Effector memory CD8-positive, alpha-beta T cell (primary cell): ENCODE measurements around the gene TLL1.

ENCODE experiments used
- ATAC-seq: fragments of 150-1000 bp; cut with Tn5 transposase; replicated peaks from 2 replicates; pipeline ENCODE4 v1.10.0; 2021; ENCODE audit warnings: mild to moderate bottlenecking, moderate library complexity
- DNase-seq, 3 experiments: peaks; one replicate each; pipeline ENCODE4 v3.0.0; 2021
- H3K27ac Mint-ChIP-seq, 2 donors: one replicate each; pipeline ENCODE4 v1.8.0; 2022; ENCODE audit warnings: mild to moderate bottlenecking in 2 of 2, mixed read lengths in 2 of 2, moderate library complexity in 2 of 2
- H3K27me3 Mint-ChIP-seq, 2 donors: one replicate each; pipeline ENCODE4 v1.8.0; 2022; ENCODE audit warnings: mixed read lengths in 2 of 2
- H3K36me3 Mint-ChIP-seq: one replicate; pipeline ENCODE4 v1.8.0; 2022; ENCODE audit warnings: mild to moderate bottlenecking, moderate library complexity, mixed read lengths; ENCODE audit not compliant: insufficient read depth
- H3K4me1 Mint-ChIP-seq, 2 donors: one replicate each; pipeline ENCODE4 v1.8.0; 2022; ENCODE audit warnings: low read depth in 2 of 2, mixed read lengths in 2 of 2
- H3K4me3 Mint-ChIP-seq, 2 donors: one replicate each; pipeline ENCODE4 v1.8.0; 2022; ENCODE audit warnings: mild to moderate bottlenecking in 2 of 2, mixed read lengths in 2 of 2, moderate library complexity in 2 of 2
- H3K9me3 Mint-ChIP-seq, 2 donors: one replicate each; pipeline ENCODE4 v1.8.0; 2022; ENCODE audit warnings: mixed read lengths in 2 of 2

The TLL1 gene

DNA sequence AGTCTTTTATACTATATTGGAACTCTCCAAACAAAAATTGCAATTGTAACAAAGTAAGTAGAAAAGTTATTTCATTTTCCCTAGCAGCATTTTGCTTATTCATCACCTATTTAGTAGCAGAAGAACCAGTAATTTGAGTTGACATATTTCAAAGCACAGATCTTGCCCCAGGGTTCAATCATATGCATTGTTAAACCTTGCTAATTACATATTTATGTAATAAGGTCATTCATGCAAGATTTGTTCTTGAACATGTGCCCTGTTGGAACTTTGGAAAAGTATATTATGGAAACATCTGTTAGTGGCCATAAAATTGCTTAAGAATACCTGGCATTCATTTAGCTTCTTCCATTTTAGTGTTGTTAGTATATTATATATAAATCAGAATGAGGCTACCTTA is 191.7 kb downstream of the TLL1 start:
- Mint-ChIP-seq H3K4me1 (no peaks in the 10 kb centered on the region), H3K27me3 (no peaks in the 10 kb centered on the region), H3K4me3 (no peak overlapping the region), H3K27ac (no peak overlapping the region), H3K9me3 (no peaks in the 10 kb centered on the region), H3K36me3 (no peaks in the 10 kb centered on the region)
- DNase-seq (no peak), ATAC-seq (no peak)

DNA sequence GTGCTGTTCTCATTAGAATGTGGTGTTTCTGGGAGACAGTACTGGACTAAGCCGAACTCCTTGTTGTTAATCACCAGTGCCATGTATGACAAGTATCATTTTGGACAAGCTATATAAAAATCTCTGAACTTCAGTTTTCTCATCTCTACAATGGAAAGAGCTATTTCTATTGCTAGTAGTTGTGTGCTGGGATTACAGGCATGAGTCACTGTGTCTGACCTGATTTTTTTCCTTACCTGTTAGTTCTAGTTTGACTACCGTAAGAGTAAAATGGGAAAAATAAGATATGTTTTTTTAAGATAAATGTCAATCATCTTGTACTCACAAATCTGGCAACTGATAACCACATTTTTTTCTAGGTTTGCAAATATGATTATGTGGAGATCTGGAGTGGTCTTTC is 192.3 kb downstream of the TLL1 start:
- Mint-ChIP-seq H3K27me3 (no peaks in the 10 kb centered on the region), H3K9me3 (no peaks in the 10 kb centered on the region), H3K4me3 (no peak overlapping the region), H3K36me3 (no peaks in the 10 kb centered on the region), H3K27ac (no peak overlapping the region), H3K4me1 (no peaks in the 10 kb centered on the region)
- no peak for ATAC-seq
- DNase-seq: no peak

DNA sequence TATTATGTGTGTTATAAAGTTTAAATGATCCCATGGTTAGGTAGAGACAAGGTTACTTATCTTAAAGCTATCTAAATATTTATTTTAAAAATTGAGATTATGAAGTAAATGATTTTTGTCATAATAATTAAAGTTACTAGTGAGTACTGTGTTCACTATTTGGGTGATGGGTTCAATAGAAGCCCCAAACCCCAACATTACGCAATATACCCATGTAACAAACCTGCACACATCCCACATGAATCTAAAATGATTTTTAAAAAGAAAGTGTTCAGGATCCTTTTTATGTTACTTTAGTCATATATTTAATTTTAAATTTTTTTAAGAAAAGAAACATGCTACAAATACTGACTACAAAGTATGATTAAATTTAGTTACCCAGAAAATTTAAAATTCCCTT is 193.9 kb downstream of the TLL1 start:
- H3K27me3 Mint-ChIP-seq: no peaks in the 10 kb centered on the region
- H3K4me1 Mint-ChIP-seq: no peaks in the 10 kb centered on the region
- no peak for DNase-seq
- H3K27ac Mint-ChIP-seq: no peak overlapping the region
- no peaks in the 10 kb centered on the region for H3K9me3 Mint-ChIP-seq
- no peaks in the 10 kb centered on the region for H3K36me3 Mint-ChIP-seq
- no peak overlapping the region for H3K4me3 Mint-ChIP-seq
- no peak for ATAC-seq

DNA sequence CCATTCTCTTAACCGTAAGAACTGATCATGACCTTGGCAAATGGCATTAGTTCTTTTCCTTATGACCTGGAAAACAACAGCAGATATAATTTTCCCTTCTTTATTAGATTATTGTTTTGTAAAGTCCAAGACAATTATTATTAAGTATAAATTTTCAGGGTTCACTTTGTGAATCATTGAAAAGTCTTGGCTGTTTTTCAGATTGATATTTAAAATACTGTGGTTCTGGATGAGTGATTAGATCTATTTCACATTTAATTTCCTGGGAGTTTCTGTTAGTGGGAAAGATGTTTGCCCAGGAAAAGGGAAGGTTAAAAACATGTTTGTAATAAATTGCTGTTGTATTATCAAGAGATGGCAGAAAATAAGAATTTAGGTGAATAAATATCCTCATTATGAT is 194.9 kb downstream of the TLL1 start:
- H3K9me3 Mint-ChIP-seq: no peaks in the 10 kb centered on the region
- DNase-seq: no peak
- no peaks in the 10 kb centered on the region for H3K4me1 Mint-ChIP-seq
- no peaks in the 10 kb centered on the region for H3K27me3 Mint-ChIP-seq
- H3K4me3 Mint-ChIP-seq: no peak overlapping the region
- no peak overlapping the region for H3K27ac Mint-ChIP-seq
- no peaks in the 10 kb centered on the region for H3K36me3 Mint-ChIP-seq
- no peak for ATAC-seq

DNA sequence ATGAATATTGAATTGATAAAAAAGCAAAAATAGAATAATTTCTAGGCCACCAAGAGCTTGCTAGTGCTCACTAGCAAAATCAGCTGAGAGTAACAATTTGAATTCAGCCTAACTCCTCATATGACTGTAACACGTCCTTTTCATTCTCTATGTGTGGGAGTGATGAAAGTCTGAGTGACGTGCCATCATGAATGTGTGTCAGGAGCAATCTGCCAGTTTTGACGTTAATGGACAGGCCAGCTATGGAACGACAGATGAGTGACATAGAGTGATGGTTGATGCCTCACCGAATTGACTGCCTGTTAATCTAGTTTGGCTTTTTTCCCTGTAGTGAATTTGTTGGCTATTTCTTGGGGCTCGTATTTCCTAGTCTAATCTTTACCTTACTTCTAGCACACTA is 200.7 kb downstream of the TLL1 start:
- no peaks in the 10 kb centered on the region for H3K27me3 Mint-ChIP-seq
- ATAC-seq: no peak
- no peak overlapping the region for H3K27ac Mint-ChIP-seq
- no peak overlapping the region for H3K4me3 Mint-ChIP-seq
- no peaks in the 10 kb centered on the region for H3K4me1 Mint-ChIP-seq
- no peaks in the 10 kb centered on the region for H3K9me3 Mint-ChIP-seq
- no peaks in the 10 kb centered on the region for H3K36me3 Mint-ChIP-seq
- no peak for DNase-seq

DNA sequence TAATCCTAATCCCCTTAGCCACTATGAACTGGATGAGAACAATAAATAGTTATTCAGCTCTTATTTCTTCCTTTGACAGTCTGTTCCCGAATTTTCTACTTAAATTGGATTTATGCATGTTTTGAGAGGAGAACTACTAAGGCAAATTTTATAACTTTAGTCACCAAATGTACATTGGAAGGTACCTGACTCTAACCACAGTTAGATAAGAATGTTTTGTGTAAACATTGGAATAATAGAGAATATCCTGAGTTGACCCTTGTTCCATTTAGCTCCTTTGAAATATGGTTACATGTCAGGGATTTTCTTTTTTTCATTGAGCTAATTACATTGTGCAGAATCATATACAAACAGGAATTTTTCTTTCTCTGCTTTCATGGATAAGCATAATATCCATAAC is 202.6 kb downstream of the TLL1 start:
- H3K4me3 Mint-ChIP-seq: no peak overlapping the region
- H3K36me3 Mint-ChIP-seq: no peaks in the 10 kb centered on the region
- H3K27me3 Mint-ChIP-seq: no peaks in the 10 kb centered on the region

DNA sequence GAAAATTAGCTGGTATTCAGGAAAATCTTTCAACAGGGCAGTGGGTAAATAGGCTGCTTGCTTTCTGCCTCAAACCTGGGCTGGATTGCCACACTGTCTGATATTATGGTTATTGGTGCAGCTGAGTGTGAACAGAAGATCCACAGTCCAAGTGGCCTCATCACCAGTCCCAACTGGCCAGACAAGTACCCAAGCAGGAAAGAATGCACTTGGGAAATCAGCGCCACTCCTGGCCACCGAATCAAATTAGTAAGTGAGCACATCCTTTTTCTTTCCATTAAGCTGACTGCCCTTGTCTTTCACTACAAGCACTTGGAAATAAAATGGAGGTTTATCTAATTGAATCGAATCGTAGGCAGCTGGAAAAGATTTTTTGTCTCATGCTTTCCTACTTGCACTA is 204.7 kb downstream of the TLL1 start:
- H3K4me1 Mint-ChIP-seq: no peaks in the 10 kb centered on the region
- H3K27ac Mint-ChIP-seq: no peak overlapping the region
- DNase-seq: no peak
- no peak for ATAC-seq
- H3K27me3 Mint-ChIP-seq: no peaks in the 10 kb centered on the region
- no peak overlapping the region for H3K4me3 Mint-ChIP-seq
- peaks cover 8 to 9% of the 10 kb centered on the region in 2 donors for H3K9me3 Mint-ChIP-seq
- H3K36me3 Mint-ChIP-seq: no peaks in the 10 kb centered on the region

More for the DNA sequence above, 202.6 kb downstream of the TLL1 start:
- no peak for ATAC-seq
- DNase-seq: no peak
- Mint-ChIP-seq H3K9me3 (peaks cover 0 to 4% of the 10 kb centered on the region in 2 donors), H3K4me1 (no peaks in the 10 kb centered on the region), H3K27ac (no peak overlapping the region)

DNA sequence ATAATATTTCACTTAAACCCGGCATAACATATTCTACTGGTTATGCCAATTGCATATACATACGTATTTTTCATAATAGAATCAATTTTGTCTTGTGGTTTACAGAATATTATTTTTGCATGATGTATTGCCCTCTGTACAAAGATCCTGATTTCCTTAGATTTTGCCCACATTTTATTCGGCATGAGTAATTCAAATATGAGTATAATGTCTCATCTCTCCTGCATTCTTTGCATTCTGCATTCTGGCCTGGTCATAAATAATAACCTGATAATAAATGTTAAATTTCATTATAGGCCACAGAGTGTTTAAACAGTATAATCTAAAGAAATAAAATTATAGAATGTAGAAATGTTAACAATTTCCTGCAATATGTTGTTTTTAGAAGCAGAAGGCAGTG is 205.3 kb downstream of the TLL1 start:
- ATAC-seq (no peak), DNase-seq (no peak)
- no peak overlapping the region for H3K4me3 Mint-ChIP-seq
- no peak overlapping the region for H3K27ac Mint-ChIP-seq
- H3K4me1 Mint-ChIP-seq: no peaks in the 10 kb centered on the region
- H3K9me3 Mint-ChIP-seq: peaks cover 9% of the 10 kb centered on the region in 2 donors
- no peaks in the 10 kb centered on the region for H3K36me3 Mint-ChIP-seq
- no peaks in the 10 kb centered on the region for H3K27me3 Mint-ChIP-seq

DNA sequence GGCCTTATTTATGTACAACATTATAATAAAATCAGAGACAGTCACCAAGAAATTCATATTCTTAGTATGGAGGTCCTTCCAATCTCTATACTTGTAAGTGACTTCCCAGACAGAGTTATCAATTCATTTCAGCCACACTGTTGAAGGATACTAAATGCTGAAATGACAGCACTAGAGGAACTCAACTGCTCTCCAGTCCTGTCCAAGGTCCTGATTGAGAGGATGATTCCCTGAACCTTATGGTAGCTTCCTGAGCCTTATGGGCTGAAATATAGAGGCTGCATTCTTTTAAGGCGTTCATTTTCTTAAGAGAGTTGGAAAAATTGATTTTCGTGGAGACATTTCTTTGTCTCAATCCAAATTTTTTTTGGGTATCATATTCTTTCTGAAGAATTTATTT is 205.9 kb downstream of the TLL1 start:
- ATAC-seq: no peak
- Mint-ChIP-seq H3K27me3 (no peaks in the 10 kb centered on the region), H3K4me1 (no peaks in the 10 kb centered on the region), H3K36me3 (no peaks in the 10 kb centered on the region), H3K27ac (no peak overlapping the region), H3K9me3 (peaks cover 11 to 13% of the 10 kb centered on the region in 2 donors), H3K4me3 (no peak overlapping the region)
- DNase-seq: no peak

DNA sequence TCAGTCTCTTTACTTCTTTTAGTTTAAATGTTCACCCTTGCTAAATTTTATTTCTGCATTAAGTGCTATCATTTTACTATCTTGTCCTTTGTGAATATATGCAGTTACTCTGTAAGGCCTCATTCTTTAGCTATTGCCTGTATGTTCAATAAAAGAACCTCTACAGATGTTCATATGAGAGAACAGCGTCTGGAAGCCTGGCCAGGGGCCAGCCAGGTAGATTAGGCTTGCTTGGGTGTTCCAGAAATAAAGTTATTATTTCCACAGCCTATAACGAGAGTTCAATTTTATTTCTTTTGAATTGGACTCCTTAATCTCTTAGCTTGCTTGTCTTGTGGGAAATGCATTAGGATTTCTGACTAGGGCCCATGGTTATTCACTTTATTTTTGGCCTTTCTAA is 214.5 kb downstream of the TLL1 start:
- Mint-ChIP-seq H3K27ac (no peak overlapping the region), H3K36me3 (no peaks in the 10 kb centered on the region), H3K4me1 (no peaks in the 10 kb centered on the region), H3K9me3 (peaks cover 5% of the 10 kb centered on the region in 2 donors), H3K4me3 (no peak overlapping the region), H3K27me3 (no peaks in the 10 kb centered on the region)
- ATAC-seq (no peak), DNase-seq (no peak)

DNA sequence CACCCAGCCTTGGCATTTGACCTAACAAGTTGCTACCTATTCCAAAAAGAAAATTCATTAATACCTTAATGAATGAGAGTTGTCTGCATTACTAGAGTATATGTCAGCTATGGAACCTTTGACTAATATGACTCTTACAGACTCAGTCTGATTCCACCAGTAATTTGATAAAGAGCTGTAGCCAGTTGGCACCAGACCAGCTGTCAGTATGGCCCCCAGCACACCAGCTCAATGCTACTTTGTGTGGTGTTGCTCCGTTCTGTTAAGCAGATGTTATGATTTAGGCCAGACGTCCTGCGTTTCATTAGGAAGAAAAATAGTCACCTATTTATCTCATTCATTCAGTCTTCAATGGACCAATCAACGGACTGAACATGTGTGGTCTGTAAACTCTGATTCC is 215.5 kb downstream of the TLL1 start:
- no peak for ATAC-seq
- no peak overlapping the region for H3K4me3 Mint-ChIP-seq
- no peaks in the 10 kb centered on the region for H3K27me3 Mint-ChIP-seq
- peaks cover 2 to 4% of the 10 kb centered on the region in 2 donors for H3K9me3 Mint-ChIP-seq
- DNase-seq: no peak
- no peak overlapping the region for H3K27ac Mint-ChIP-seq
- H3K36me3 Mint-ChIP-seq: no peaks in the 10 kb centered on the region
- no peaks in the 10 kb centered on the region for H3K4me1 Mint-ChIP-seq

DNA sequence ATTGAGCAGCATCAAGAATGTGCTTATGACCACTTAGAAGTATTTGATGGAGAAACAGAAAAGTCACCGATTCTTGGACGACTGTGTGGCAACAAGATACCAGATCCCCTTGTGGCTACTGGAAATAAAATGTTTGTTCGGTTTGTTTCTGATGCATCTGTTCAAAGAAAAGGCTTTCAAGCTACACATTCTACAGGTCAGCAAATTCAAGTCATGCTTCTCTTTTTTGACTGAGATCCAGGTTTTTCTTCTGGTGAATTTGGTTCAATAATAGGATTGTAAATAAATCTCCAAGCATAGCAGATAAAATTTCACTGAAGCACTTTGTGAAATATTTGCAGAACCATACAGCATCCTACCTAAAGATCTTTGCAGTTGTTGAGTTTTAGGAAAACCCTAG is 218.1 kb downstream of the TLL1 start:
- H3K27ac Mint-ChIP-seq: no peak overlapping the region
- no peak for ATAC-seq
- no peaks in the 10 kb centered on the region for H3K9me3 Mint-ChIP-seq
- H3K27me3 Mint-ChIP-seq: no peaks in the 10 kb centered on the region
- no peak overlapping the region for H3K4me3 Mint-ChIP-seq
- H3K36me3 Mint-ChIP-seq: no peaks in the 10 kb centered on the region
- no peaks in the 10 kb centered on the region for H3K4me1 Mint-ChIP-seq
- DNase-seq: no peak

DNA sequence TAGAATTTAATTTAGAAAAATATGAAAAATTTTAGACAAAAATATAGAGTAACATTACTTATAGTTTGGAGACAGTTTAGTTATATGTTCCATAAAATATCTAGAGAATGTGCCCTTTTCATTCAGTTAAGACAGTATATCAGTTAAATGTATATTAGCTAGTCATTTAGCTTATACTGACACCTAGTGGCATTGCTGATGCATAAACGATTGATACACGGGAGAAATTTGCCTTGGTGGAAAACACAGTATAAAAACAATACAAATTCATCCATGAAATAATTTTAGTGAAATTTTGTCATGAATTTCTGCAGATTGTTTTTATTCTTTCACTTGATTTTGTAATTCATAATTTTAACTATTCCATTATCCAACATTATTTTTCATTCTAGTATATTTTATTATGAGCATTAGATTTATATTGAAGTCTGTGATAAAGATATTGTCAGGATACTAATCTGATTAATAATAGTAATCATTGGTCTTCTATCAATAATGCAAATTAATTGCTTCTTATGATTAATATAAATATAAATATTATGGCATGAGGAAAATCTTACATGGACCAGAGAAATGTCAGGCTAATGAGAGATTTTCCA is 219.0 kb downstream of the TLL1 start:
- H3K27me3 Mint-ChIP-seq: no peaks in the 10 kb centered on the region
- no peaks in the 10 kb centered on the region for H3K4me1 Mint-ChIP-seq
- H3K4me3 Mint-ChIP-seq: no peak overlapping the region
- no peak for ATAC-seq
- H3K27ac Mint-ChIP-seq: no peak overlapping the region
- DNase-seq: no peak
- H3K9me3 Mint-ChIP-seq: no peaks in the 10 kb centered on the region
- H3K36me3 Mint-ChIP-seq: no peaks in the 10 kb centered on the region

DNA sequence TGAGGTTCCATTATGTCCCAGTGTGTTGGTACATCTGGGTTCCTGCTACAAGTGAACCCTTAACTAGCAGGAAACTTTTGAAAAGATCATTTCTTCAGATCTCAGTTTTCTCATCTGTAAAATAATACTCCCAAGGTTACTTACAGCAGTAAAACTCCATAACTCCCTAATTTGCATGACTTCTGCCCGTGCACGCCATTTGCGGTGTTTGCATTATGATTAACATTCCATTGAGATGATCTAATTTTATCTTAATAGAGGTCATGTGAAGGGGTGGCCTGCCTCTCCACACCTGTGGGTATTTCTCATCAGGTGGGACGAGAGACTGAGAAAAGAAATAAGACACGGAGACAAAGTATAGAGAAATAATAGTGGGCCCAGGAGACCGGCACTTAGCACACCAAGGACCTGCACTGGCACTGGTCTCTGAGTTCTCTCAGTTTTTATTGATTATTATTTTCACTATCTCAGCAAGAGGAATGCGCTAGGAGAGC is 219.8 kb downstream of the TLL1 start:
- no peak overlapping the region for H3K27ac Mint-ChIP-seq
- no peak overlapping the region for H3K4me3 Mint-ChIP-seq
- no peaks in the 10 kb centered on the region for H3K4me1 Mint-ChIP-seq
- DNase-seq: no peak
- H3K36me3 Mint-ChIP-seq: no peaks in the 10 kb centered on the region
- no peaks in the 10 kb centered on the region for H3K27me3 Mint-ChIP-seq
- no peak for ATAC-seq
- no peaks in the 10 kb centered on the region for H3K9me3 Mint-ChIP-seq

DNA sequence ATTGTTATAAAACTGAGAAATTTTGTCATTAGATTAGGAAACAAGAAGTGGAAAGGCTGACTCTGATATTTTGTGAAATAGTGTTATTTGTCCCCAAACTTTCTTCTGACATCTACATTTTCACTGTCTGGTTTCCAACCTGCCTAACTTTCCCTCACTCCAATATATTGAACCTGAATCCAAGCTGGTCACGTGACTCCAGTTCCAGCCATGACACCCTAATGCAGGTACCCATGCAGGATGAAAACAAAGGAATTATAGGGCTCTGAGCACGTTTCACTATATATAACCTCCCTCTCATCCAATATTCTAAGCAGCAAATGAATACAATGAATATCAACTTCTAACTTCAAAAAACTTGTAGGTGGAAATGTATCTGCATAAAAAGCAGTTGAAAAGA is 231.6 kb downstream of the TLL1 start:
- ATAC-seq (no peak), DNase-seq (no peak)
- Mint-ChIP-seq H3K4me3 (no peak overlapping the region), H3K27ac (no peak overlapping the region), H3K27me3 (no peaks in the 10 kb centered on the region), H3K36me3 (no peaks in the 10 kb centered on the region), H3K4me1 (no peaks in the 10 kb centered on the region), H3K9me3 (no peaks in the 10 kb centered on the region)
